Activated CD4-positive, CD25-positive, alpha-beta regulatory T cell treated with anti-CD3 and anti-CD28 coated beads, Interleukin-2, amount 50 U/mL, for 72 hours (primary cell): ENCODE measurements around the gene CD53.

Source experiments
- DNase-seq: peaks from one replicate; pipeline ENCODE4 v3.0.0; 2021

The CD53 gene

DNA sequence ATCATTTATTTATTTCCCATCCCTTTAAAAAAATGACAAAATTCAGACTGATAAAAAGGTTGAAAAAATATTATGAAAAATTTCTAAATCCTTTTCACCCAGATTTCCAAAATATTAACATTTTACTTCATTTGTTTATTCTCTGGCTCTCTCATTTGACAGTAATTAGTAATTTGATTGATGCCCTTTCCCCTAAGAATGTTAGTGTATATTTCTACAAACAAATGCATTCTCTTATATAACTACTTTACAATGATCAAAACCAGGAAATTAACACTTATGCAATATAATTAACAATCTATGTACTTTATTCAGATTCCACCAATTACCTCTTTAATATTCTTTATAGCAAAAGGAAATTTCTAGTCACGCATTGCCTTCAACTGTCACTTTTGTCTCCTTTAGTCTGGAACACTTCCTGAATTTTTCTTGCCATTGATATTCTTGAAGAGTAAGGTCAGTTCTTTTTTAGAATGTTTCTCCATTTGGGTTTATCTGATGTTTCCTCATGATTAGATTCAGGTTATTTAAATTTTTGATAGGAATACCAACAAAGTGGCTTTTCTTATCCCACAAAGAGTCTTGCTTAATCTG, 3.9 kb downstream of the CD53 start:
- DNase-seq = no peak

DNA sequence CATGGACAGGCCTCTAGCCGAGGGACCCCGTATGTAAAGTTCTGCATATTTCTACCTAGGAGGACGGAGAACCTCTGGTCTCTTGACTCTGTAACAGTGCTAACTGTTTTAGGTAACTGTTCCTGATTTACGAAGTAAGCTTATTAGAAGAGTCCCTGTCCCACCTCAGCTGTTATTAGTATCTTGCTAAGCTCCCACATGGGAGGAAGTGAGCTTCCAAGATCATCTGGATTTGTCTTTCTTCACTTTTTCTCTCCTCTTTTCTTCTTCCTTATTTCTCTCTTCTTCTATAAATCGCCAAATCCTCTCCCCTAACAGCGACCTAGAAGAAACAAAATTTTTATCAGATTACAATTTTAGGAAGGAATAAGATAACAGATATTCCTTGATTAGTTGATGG, 4.4 kb downstream of the CD53 start:
- no peak for DNase-seq

DNA sequence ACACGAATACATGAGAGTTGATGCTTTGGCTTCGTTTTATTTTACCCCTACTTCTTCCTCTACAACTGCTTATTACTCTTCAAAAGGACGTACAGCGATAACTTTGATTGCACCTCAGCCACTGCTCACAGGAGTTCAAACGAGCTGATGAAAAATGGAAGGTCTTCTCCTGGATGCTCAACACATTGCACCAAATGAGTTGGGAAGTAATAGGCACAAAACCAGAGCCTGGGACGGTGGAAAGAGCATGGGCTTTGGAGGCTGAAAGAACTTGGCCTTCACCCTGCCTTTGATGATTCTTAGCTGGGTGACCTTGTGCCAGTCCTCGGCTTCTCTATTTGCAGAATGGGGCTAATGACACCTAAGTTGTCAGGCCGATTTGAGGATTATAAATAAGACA, 4.8 kb downstream of the CD53 start:
- no peak for DNase-seq

DNA sequence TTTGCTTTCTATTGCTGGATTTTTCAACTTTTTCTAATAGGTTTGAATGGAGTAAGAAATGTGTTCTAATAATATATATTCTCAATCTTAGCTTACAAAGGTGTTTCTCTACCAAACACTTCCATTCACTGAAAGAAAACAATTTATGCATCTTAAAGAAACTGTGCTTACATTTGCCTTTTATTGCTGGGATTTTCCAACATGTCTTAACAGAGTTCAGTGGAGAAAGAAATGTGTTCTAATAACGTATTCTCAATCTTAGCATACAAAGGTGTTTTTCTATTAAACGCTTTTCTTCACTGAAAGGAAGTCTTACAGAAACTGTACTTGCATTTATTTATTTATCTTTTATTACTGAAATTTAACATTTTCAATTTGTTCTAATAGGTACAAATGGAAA, 5.6 kb downstream of the CD53 start:
- DNase-seq = no peak

DNA sequence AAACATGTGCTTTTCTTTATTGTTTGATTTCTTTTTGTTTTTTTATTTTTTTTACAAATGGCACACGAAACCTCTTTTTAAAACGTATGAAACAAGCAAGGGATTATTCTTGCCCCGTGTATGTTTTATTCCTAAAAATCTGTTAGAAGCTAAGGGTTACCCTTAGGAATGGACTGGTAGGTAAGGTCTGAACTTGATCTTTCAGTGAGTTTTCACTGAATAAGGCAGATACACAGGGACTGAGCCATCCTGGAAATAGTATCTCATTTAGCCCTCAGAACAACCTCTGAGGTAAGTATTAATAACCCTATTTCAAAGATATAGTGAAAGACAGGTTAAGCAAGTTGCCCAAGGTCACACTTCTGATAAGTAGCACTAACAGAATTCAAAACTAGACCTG, 6.0 kb downstream of the CD53 start:
- no peak for DNase-seq

DNA sequence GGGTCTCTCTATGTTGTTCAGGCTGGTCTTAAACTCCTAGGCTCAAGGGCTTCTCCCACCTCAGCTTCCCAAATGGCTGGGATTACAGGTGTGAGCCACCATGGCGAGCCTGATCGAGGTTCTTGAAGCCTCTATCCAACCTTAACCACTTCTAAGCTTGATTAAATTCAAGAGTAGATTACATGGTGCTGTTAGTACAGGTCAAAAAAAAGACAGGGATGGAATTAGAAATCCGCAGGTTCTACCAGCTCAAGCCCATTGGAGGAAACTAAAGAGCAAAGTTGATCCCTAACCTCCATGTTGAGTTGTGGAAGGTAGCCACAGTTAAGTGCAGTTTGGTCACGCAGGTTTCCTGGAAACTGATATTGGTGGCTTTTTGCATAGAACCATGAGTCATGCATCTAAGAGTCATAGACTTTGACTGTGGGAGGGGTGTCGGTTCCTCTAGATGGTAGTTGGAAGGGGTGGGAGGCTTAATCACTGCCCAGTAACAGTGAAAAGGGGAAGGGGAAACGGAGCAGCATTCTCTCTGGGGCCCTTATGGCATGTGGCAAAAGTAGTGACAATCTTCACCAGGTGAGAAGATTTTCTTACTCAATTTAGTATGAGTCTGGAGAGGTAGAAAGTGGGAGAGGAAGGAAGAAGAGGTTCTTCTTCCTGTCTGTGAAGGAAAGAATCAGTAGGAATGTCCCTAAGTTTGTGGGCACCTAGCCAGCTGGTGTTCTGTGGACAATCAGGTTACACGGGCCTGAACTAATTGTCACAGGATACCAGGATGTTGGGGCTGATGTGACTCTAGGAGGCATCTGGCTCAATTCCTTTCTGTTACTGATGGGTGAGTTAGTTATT, 7.0 kb downstream of the CD53 start:
- DNase-seq = peak; percentile 51

DNA sequence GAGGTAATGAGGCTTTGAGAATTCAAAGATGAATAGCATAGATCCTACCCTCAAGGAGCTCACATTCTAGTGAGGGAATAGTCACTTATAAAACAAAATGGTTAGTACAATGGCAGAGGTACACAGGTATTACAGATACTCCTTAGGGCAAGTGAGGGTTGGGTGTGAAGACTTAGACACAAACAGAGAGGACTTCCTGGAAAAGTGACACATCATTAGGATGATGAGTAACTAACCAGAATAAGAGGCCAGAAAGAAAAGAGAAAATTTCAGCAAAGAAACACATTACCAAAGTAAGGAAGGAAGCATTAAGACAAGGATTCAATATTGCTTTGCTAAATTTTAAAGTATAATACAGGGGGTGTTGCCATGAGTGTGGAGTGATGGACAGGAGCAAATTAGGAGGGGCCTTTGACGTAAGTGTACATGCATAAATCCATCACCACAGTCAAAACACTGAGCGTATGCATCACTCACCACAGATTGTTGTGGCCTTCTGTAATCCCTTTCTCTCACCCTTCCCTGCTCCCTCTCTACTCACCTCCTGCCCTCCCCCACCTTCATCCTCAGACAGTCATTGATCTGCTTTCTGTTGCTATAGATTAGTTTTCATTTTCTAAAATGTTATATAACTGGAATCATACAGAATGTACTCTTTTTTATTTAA, 7.9 kb downstream of the CD53 start:
- no peak for DNase-seq

DNA sequence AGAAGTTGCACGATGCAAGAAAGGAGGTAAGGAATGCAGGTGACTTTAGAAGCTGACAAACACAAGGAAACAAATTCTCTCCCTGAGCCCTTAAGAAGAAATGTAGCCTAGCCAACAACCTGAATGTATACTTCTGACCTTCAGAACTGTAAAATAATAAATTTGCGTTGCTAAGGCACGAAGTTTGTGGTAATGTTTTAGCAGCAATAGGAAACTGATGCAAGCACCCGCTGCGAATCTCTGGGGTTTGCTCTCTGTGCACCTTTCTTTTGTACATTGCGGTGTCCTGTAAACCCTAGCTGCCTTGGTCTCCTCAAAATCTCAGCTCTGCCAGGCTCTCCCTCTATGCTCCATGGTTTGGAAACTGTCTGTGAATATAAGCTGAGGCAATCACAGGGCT, 15.1 kb downstream of the CD53 start:
- DNase-seq = no peak

DNA sequence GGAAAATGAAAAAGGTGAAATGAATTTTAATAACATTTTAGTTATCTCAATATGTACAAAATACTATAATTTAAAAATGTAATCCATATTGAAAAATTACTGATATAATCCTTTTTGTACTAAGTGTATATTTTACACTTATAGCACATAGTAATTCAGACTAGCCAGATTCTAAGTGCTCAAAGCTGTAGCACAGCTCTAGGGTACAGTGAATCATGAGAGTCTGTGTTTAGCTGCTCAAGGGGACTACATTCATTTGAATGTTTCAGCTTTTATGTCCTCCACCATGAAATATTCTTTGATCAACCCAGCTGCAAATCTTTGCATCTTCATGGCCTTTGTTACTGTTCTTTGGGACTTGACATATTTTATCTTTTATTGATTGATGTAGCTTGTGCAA, 15.7 kb downstream of the CD53 start:
- DNase-seq = no peak

DNA sequence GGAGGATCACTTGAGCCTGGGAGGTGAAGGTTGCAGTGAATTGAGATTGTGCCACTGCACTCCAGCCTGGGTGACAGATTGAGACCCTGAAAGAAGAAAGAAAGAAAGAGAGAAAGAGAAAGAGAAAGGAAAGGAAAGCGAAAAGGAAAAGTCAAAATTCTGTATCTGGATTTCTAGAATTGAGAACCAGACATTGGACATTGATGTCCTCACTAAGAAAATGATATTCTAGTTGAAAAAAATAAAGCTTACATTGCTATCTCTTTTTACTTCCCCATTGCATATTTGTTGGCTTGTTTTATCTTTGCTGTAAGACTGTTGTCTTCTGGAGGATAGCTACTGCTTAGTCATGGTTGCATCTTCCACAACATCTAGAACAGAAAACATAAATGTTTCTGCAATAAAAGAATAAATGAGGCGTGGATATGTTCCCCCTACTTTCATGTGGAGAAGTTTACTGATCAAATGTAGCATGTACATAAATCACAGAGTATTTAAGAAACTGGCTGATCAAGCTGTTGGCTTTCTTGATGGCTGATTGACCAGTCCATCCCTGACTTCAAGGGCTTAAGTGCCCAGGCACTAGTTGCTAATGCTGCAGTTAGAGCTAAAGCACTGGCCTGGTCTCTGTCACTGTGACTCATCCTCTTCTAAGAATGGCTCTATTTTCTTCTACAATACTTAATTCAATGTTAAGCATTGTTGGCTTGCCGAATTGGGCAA, 17.7 kb downstream of the CD53 start:
- no peak for DNase-seq

DNA sequence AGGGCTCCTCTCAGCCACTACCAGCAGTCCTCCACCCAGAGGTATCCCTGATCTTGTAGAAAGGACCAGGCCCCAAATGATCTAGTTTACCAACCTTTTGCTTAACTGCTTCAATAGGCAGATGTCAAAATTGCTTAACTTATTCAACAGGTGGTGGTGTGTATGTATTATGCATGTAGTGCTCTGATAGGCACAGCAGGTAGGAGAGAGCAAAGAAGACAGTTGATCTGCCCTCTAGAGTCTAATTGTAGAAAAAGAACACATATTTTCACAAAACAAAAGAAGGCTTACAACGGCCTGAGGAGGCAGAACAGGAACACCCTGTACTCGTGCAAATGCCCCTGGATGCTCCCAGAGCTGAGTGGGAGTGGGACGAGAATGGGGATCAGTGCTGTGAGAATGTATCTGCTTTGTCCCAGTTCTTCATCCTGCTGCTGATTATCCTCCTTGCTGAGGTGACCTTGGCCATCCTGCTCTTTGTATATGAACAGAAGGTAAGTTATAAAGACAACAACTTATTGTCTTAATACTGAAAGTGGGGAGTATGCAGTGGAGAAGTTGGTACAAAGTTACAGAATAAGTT, 21.1 kb downstream of the CD53 start:
- no peak for DNase-seq

DNA sequence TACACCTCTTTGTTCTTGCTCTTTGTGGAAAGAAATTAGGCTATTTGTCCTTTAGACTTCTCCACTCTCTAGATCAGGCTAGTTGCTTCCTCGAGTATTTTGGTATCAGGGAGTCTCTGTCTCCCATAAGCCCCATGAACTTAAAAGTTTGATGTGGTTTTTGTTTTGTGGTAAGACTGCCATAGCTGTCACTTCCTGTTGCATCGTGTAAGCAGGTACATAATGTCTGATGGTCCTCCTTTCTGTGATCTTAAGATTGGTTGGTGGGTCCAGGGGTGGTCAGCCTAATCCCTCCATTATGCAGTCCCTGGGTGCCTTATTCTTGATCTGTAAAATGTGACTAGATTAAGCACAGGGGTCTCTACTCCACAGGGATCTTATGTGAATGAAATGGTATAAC, 23.1 kb downstream of the CD53 start:
- DNase-seq = no peak

DNA sequence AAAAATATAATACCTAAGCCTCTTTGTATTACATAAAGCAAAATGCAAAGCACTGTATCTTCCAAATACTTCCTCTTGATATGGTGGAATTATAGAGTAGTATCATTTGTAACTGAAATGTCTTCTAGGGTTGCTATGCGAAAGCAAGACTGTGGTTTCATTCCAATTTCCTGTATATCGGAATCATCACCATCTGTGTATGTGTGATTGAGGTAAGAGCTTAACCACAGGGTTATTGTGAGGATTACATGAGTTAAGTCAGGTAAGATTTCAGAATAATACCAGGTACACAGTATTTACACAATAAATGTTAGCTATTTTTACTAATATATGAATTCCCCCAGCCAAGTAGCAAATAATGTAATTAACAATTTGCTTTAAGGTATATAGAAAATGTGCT, 24.7 kb downstream of the CD53 start:
- no peak for DNase-seq

DNA sequence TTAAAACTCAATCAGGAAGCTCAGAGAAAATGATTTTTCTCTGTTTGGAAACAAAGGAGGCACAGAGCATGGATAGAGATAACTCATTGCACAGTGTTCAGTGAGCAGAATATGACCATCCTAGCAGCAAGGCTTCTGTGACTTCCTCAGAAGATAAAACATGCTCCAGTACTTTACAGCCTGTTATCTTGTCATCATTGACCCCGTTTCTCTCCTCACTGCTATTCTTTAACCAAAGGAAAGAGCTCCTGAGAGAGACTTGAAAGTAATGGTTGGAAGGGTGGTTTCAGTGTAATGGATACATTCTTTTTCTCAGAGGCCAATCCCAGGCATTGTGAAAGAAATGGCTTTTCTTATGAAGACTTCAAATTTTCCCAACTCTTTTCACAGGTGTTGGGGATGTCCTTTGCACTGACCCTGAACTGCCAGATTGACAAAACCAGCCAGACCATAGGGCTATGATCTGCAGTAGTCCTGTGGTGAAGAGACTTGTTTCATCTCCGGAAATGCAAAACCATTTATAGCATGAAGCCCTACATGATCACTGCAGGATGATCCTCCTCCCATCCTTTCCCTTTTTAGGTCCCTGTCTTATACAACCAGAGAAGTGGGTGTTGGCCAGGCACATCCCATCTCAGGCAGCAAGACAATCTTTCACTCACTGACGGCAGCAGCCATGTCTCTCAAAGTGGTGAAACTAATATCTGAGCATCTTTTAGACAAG, 25.9 kb downstream of the CD53 start:
- DNase-seq = no peak

DNA sequence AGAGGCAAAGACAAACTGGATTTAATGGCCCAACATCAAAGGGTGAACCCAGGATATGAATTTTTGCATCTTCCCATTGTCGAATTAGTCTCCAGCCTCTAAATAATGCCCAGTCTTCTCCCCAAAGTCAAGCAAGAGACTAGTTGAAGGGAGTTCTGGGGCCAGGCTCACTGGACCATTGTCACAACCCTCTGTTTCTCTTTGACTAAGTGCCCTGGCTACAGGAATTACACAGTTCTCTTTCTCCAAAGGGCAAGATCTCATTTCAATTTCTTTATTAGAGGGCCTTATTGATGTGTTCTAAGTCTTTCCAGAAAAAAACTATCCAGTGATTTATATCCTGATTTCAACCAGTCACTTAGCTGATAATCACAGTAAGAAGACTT, 26.5 kb downstream of the CD53 start:
- no peak for DNase-seq

DNA sequence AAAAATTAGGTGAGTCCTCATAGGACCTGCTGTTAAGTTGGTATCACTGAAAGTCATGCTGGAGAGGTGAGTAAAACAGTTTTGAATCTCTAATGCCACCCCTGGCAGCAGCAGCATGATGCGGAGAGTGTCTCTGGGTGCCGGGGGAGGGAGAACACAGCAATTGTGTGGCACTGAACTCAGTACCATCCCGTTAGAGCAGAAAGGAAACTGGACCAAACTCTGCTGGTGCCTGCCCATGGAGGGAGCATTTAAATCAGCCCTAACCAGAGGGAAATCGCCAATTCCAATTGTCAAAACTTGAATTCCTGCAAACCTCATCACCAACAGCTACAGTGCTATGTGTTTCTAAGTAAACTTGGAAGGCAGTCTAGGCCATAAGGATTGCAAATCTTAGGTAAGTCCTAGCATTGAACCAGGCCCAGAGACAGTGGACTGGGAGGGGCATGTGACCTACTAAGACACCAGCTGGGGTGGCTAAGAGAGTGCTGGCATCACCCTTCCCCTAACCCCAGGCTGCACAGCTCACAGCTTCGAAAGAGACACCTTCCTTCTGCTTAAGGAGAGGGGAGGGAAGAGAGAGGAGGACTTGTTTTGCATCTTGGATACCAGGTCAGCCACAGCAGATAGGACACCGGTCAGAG, 30.0 kb downstream of the CD53 start:
- DNase-seq = no peak

DNA sequence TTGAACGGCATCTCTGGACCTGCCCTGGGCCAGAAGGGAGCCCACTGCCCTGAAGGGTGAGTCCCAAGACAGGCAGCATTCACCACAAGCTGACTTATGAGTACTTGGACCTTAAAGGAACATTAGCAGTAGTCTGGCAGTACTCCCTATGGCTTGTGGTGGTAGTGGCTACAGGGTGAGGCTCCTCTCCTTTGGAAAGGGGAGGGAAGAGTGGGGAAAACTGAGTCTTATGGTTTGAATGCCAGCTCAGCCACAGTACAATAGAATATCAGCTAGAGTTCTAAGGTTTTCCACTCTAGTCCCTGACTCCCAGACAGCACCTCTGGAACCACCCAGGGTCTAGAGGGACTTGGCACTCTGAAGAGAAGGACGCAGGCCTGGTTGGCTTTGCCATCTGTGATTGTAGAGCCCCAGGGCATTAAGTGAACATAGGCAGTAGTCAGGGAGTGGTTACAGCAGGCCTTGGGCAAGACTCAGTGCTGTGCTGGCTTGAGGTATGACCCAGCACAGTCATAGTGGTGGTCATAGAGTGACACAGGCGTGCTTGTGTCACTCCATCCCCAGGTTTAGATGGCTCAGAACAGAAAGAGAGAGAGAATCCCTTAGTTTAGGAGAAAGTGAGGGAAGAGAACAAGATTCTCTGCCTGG, 31.0 kb downstream of the CD53 start:
- no peak for DNase-seq

DNA sequence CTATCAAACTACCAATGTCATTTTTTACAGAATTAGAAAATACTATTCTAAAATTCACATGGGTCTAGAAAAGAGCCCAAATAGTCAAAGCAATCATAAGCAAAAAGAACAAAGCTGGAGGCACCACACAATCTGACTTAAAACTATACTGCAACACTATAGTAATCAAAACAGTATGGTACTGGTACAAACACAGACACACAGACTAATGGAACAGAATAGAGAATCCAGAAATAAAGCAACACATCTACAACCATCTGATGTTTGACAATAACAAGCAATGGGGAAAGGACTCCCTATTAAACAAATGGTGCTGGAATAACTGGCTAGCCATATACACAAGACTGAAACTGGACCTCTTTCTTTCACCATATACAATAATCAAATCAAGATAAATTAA, 39.8 kb downstream of the CD53 start:
- DNase-seq = no peak

DNA sequence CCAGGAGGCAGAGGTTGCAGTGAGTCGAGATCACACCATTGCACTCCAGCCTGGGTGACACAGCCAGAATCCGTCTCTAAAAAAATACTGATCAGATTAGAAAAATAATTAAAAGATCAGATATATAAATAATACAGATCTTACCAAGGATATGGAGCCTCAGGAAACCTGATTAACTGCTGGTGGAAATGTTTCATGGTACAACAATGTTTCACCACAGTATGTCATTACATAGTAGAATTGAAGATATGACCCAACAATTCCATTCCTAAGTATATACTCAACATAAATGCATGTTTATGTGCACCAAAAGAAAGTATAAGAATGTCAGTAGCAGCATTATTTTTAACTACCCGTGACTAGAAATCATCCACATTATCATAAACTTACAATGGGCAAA, 41.7 kb downstream of the CD53 start:
- DNase-seq = no peak

DNA sequence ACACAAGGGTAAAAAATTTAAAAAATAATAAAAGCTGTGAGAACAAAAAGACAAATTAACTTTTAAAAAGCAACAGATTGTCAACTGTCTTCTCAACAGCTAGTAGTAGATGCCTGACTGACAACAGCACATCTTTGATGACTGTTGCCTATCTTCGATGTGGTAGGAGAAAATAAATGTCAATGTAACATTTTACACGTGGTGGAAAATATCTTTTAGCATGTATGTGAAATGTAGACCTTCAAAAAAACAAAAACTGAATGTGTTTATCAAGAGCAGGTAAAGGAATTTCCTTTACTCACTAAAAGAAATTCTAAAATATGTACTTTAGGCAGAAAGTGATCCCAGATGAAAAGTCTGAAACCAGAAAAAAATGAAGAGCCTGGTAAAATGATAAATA, 42.9 kb downstream of the CD53 start:
- DNase-seq = no peak

DNA sequence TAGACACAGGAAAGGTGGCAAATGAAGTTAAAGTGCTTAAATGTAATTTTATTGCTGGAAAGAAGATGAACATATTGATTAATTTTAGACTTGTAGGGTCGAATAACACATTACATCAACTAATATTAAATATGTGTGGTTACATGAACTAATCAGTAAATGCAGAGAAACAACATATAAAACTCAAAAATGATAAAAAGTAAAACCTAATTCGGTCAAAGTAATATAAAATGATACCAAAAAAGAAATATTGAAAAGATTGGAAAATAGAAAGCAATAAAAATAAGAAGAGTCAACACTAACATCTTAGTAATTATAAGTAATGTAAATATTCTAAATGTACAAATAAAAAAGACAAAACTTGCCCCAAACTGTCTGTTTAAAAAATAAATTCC, 43.3 kb downstream of the CD53 start:
- DNase-seq = no peak
